ENCODE data around the gene CCDC142.

DNA sequence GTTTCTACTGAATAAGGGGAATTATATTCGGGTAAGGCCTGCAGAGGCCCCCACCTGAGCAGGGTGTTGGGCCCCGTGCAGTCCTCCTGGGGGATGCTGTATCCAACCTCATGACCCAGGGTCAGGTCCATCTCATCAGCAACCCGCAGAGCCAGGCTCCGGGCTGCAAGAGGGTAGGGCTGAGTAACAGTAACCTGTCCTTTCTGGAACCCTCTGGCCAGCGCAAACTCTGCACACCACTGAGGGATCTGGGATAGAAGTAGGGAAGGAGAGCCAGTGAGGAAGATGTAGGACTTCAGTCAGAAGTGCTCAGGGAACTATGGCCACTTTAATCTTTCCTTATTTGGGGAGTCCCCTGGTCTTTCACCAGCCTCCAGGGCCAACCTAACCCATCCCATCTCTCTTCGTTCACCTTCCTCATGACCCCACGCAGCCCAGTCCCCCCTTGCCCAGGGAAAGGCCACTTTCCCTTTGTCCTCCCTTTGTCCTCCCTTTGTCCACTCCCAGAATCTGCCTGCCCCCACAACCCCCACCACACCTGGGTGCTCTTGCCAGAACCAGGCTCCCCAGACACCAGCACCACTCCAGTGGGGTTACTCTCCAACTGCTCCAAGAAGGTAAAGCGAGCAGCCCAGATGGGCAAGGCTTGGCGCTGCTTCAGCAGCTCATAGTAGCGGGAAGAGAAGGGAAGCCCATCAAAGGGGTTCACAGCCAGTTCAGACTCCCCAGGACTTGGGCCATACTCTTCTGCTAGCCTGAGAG is 42.3 kb upstream of the CCDC142 start:
- TF ChIP-seq ATF1 (CRISPR knock-in tag; IDR thresholded peaks at IDR 0.05) (no peak), CBFB (CRISPR knock-in tag; IDR thresholded peaks at IDR 0.05; ENCODE audit: low read depth) (no peak), ZNF232 (CRISPR knock-in tag; IDR thresholded peaks at IDR 0.05) (no peak), ZBTB21 (CRISPR knock-in tag; IDR thresholded peaks at IDR 0.05; ENCODE audit: borderline replicate concordance) (no peak), ZNF121 (CRISPR knock-in tag; IDR thresholded peaks at IDR 0.05) (no peak), FOXK1 (CRISPR knock-in tag; IDR thresholded peaks at IDR 0.05) (no peak), CREM (CRISPR knock-in tag; IDR thresholded peaks at IDR 0.05) (no peak)
- TF ChIP-seq, protein P1, sequence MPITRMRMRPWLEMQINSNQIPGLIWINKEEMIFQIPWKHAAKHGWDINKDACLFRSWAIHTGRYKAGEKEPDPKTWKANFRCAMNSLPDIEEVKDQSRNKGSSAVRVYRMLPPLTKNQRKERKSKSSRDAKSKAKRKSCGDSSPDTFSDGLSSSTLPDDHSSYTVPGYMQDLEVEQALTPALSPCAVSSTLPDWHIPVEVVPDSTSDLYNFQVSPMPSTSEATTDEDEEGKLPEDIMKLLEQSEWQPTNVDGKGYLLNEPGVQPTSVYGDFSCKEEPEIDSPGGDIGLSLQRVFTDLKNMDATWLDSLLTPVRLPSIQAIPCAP (CRISPR knock-in tag; IDR thresholded peaks at IDR 0.05): no peak
- TF ChIP-seq, protein P2, sequence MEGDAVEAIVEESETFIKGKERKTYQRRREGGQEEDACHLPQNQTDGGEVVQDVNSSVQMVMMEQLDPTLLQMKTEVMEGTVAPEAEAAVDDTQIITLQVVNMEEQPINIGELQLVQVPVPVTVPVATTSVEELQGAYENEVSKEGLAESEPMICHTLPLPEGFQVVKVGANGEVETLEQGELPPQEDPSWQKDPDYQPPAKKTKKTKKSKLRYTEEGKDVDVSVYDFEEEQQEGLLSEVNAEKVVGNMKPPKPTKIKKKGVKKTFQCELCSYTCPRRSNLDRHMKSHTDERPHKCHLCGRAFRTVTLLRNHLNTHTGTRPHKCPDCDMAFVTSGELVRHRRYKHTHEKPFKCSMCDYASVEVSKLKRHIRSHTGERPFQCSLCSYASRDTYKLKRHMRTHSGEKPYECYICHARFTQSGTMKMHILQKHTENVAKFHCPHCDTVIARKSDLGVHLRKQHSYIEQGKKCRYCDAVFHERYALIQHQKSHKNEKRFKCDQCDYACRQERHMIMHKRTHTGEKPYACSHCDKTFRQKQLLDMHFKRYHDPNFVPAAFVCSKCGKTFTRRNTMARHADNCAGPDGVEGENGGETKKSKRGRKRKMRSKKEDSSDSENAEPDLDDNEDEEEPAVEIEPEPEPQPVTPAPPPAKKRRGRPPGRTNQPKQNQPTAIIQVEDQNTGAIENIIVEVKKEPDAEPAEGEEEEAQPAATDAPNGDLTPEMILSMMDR (IDR thresholded peaks at IDR 0.05): no peak
- TF ChIP-seq, protein P3, sequence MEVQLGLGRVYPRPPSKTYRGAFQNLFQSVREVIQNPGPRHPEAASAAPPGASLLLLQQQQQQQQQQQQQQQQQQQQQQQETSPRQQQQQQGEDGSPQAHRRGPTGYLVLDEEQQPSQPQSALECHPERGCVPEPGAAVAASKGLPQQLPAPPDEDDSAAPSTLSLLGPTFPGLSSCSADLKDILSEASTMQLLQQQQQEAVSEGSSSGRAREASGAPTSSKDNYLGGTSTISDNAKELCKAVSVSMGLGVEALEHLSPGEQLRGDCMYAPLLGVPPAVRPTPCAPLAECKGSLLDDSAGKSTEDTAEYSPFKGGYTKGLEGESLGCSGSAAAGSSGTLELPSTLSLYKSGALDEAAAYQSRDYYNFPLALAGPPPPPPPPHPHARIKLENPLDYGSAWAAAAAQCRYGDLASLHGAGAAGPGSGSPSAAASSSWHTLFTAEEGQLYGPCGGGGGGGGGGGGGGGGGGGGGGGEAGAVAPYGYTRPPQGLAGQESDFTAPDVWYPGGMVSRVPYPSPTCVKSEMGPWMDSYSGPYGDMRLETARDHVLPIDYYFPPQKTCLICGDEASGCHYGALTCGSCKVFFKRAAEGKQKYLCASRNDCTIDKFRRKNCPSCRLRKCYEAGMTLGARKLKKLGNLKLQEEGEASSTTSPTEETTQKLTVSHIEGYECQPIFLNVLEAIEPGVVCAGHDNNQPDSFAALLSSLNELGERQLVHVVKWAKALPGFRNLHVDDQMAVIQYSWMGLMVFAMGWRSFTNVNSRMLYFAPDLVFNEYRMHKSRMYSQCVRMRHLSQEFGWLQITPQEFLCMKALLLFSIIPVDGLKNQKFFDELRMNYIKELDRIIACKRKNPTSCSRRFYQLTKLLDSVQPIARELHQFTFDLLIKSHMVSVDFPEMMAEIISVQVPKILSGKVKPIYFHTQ (CRISPR knock-in tag; IDR thresholded peaks at IDR 0.05): no peak
- TF ChIP-seq, protein P4, sequence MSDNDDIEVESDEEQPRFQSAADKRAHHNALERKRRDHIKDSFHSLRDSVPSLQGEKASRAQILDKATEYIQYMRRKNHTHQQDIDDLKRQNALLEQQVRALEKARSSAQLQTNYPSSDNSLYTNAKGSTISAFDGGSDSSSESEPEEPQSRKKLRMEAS (CRISPR knock-in tag; IDR thresholded peaks at IDR 0.05): no peak
- TF ChIP-seq, protein P5, sequence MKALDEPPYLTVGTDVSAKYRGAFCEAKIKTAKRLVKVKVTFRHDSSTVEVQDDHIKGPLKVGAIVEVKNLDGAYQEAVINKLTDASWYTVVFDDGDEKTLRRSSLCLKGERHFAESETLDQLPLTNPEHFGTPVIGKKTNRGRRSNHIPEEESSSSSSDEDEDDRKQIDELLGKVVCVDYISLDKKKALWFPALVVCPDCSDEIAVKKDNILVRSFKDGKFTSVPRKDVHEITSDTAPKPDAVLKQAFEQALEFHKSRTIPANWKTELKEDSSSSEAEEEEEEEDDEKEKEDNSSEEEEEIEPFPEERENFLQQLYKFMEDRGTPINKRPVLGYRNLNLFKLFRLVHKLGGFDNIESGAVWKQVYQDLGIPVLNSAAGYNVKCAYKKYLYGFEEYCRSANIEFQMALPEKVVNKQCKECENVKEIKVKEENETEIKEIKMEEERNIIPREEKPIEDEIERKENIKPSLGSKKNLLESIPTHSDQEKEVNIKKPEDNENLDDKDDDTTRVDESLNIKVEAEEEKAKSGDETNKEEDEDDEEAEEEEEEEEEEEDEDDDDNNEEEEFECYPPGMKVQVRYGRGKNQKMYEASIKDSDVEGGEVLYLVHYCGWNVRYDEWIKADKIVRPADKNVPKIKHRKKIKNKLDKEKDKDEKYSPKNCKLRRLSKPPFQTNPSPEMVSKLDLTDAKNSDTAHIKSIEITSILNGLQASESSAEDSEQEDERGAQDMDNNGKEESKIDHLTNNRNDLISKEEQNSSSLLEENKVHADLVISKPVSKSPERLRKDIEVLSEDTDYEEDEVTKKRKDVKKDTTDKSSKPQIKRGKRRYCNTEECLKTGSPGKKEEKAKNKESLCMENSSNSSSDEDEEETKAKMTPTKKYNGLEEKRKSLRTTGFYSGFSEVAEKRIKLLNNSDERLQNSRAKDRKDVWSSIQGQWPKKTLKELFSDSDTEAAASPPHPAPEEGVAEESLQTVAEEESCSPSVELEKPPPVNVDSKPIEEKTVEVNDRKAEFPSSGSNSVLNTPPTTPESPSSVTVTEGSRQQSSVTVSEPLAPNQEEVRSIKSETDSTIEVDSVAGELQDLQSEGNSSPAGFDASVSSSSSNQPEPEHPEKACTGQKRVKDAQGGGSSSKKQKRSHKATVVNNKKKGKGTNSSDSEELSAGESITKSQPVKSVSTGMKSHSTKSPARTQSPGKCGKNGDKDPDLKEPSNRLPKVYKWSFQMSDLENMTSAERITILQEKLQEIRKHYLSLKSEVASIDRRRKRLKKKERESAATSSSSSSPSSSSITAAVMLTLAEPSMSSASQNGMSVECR (CRISPR knock-in tag; IDR thresholded peaks at IDR 0.05; ENCODE audit: borderline replicate concordance): no peak
